ENCODE measurements around the gene ADD1. TPM values are rescaled to one million over a fixed set of nuclear protein-coding genes. Genes with fewer than 3 reads are reported as not detected.
A peak's percentile ranks its signal among the peaks of the same experiment; 100 is the strongest.

Gene ADD1
- total RNA-seq, 1 donor from 2014 or later = 131 TPM

GRCh38 chr4:2879026-2879425 lies 35.4 kb downstream of the ADD1 start:
- H3K4me2 ChIP-seq = no peak overlapping the region
- peaks cover 51% of the 10 kb centered on the region for H3K79me2 ChIP-seq (ENCODE audit: low read depth)
- peaks cover 9% of the 10 kb centered on the region for H3K4me1 Mint-ChIP-seq
- H3K27ac Mint-ChIP-seq = no peak overlapping the region
- no peaks in the 10 kb centered on the region for H3K9me3 Mint-ChIP-seq
- no peaks in the 10 kb centered on the region for H3K9me3 ChIP-seq (ENCODE audit: low read depth)
- no peak overlapping the region for H3K27ac ChIP-seq
- H3K27me3 Mint-ChIP-seq (ENCODE audit: insufficient read depth, low read depth) = peaks cover 2% of the 10 kb centered on the region
- peaks cover 12% of the 10 kb centered on the region for H3K4me1 ChIP-seq
- no peaks in the 10 kb centered on the region for H3K27me3 ChIP-seq
- peaks cover 13% of the 10 kb centered on the region for H3K36me3 ChIP-seq
- H4K20me1 ChIP-seq (ENCODE audit: low read depth) = peaks cover 34% of the 10 kb centered on the region
- H2AFZ ChIP-seq (replicated peaks) = no peak overlapping the region
- DNase-seq (ENCODE audit: low spot score) = no peak
- no peak overlapping the region for H3K4me3 Mint-ChIP-seq
- TF ChIP-seq EZH2 (IDR thresholded peaks at IDR 0.05) = no peak
- no peak overlapping the region for H3K4me3 ChIP-seq
- peaks cover 1% of the 10 kb centered on the region for H3F3A ChIP-seq (ENCODE audit: low read depth)
- H3K36me3 Mint-ChIP-seq = peaks cover 29% of the 10 kb centered on the region
- no peak overlapping the region for H3K9ac ChIP-seq

DNA sequence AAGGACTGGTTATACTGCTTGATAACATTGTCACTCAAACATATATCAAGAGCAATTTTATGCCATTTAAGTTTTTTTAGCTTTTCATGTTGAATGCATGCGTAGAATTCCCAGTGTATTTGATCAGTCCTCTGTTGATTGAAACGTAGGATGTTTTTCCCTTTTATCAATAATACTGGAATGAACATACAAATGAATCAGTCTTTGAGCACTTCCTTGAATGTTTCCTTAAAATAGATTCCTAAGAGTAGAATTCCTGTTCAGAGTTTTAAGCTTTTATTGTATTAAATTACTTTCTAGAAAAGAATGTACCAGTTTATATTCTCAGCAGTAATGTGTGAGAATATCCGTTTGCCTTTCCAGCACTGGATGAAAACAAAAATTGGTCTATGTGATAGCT lies 37.8 kb downstream of the ADD1 start:
- Histone ChIP-seq H3K9ac (no peak overlapping the region), H3K79me2 (ENCODE audit: low read depth) (peaks cover 27% of the 10 kb centered on the region), H3K36me3 (peaks cover 27% of the 10 kb centered on the region), H3K27me3 (no peaks in the 10 kb centered on the region), H3F3A (ENCODE audit: low read depth) (no peaks in the 10 kb centered on the region), H4K20me1 (ENCODE audit: low read depth) (peaks cover 37% of the 10 kb centered on the region), H2AFZ (replicated peaks) (no peak overlapping the region), H3K4me3 (no peak overlapping the region), H3K4me1 (peaks cover 9% of the 10 kb centered on the region), H3K27ac (peak overlapping the region; percentile 53), H3K4me2 (no peak overlapping the region), H3K9me3 (ENCODE audit: low read depth) (no peaks in the 10 kb centered on the region)
- Mint-ChIP-seq H3K9me3 (no peaks in the 10 kb centered on the region), H3K27me3 (ENCODE audit: insufficient read depth, low read depth) (peaks cover 2% of the 10 kb centered on the region), H3K36me3 (peaks cover 39% of the 10 kb centered on the region), H3K4me3 (no peak overlapping the region), H3K27ac (no peak overlapping the region), H3K4me1 (peaks cover 9% of the 10 kb centered on the region)
- TF ChIP-seq EZH2phosphoT487 (IDR thresholded peaks at IDR 0.05) (no peak), EZH2 (IDR thresholded peaks at IDR 0.05) (no peak)
- TF ChIP-seq, protein P1, sequence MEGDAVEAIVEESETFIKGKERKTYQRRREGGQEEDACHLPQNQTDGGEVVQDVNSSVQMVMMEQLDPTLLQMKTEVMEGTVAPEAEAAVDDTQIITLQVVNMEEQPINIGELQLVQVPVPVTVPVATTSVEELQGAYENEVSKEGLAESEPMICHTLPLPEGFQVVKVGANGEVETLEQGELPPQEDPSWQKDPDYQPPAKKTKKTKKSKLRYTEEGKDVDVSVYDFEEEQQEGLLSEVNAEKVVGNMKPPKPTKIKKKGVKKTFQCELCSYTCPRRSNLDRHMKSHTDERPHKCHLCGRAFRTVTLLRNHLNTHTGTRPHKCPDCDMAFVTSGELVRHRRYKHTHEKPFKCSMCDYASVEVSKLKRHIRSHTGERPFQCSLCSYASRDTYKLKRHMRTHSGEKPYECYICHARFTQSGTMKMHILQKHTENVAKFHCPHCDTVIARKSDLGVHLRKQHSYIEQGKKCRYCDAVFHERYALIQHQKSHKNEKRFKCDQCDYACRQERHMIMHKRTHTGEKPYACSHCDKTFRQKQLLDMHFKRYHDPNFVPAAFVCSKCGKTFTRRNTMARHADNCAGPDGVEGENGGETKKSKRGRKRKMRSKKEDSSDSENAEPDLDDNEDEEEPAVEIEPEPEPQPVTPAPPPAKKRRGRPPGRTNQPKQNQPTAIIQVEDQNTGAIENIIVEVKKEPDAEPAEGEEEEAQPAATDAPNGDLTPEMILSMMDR (IDR thresholded peaks at IDR 0.05) = no peak
- no peak for DNase-seq (ENCODE audit: low spot score)

- H3K9me3 ChIP-seq (ENCODE audit: low read depth) = no peaks in the 10 kb centered on the region
- TF ChIP-seq EZH2phosphoT487 (IDR thresholded peaks at IDR 0.05) = no peak
- no peak for TF ChIP-seq EZH2 (IDR thresholded peaks at IDR 0.05)
- TF ChIP-seq, protein P1 (IDR thresholded peaks at IDR 0.05) = no peak
- H3K4me2 ChIP-seq = no peak overlapping the region
- no peak overlapping the region for H3K27ac Mint-ChIP-seq
- no peaks in the 10 kb centered on the region for H3K27me3 ChIP-seq
- H3K36me3 Mint-ChIP-seq = peaks cover 40% of the 10 kb centered on the region
- H3K4me1 Mint-ChIP-seq = peaks cover 6% of the 10 kb centered on the region
- H3F3A ChIP-seq (ENCODE audit: low read depth) = no peaks in the 10 kb centered on the region
- H3K79me2 ChIP-seq (ENCODE audit: low read depth) = peaks cover 22% of the 10 kb centered on the region
- H3K4me3 Mint-ChIP-seq = no peak overlapping the region
- peaks cover 27% of the 10 kb centered on the region for H3K36me3 ChIP-seq
- H2AFZ ChIP-seq (replicated peaks) = no peak overlapping the region
- H3K4me3 ChIP-seq = no peak overlapping the region
- peaks cover 2% of the 10 kb centered on the region for H3K27me3 Mint-ChIP-seq (ENCODE audit: insufficient read depth, low read depth)
- peaks cover 12% of the 10 kb centered on the region for H3K4me1 ChIP-seq
- H3K9me3 Mint-ChIP-seq = no peaks in the 10 kb centered on the region
- no peak overlapping the region for H3K9ac ChIP-seq
- peak overlapping the region; percentile 53 for H3K27ac ChIP-seq
- H4K20me1 ChIP-seq (ENCODE audit: low read depth) = peaks cover 41% of the 10 kb centered on the region
- no peak for DNase-seq (ENCODE audit: low spot score)
Measured at GRCh38 chr4:2882341-2882740, 38.7 kb downstream of the ADD1 start.

GRCh38 chr4:2886161-2886560 lies 42.5 kb downstream of the ADD1 start:
- no peak overlapping the region for H3K27ac Mint-ChIP-seq

More at GRCh38 chr4:2886161-2886560, 42.5 kb downstream of the ADD1 start:
- Histone ChIP-seq H3K4me2 (no peak overlapping the region), H2AFZ (replicated peaks) (no peak overlapping the region), H3F3A (ENCODE audit: low read depth) (no peaks in the 10 kb centered on the region), H3K27me3 (no peaks in the 10 kb centered on the region), H3K4me1 (peaks cover 12% of the 10 kb centered on the region), H3K79me2 (ENCODE audit: low read depth) (peaks cover 12% of the 10 kb centered on the region), H3K9ac (no peak overlapping the region), H3K36me3 (peaks cover 31% of the 10 kb centered on the region), H4K20me1 (ENCODE audit: low read depth) (peaks cover 32% of the 10 kb centered on the region), H3K9me3 (ENCODE audit: low read depth) (no peaks in the 10 kb centered on the region), H3K27ac (no peak overlapping the region), H3K4me3 (no peak overlapping the region)
- no peak overlapping the region for H3K4me3 Mint-ChIP-seq
- no peaks in the 10 kb centered on the region for H3K9me3 Mint-ChIP-seq
- no peak for TF ChIP-seq EZH2 (IDR thresholded peaks at IDR 0.05)
- TF ChIP-seq EZH2phosphoT487 (IDR thresholded peaks at IDR 0.05) = no peak
- TF ChIP-seq, protein P1 (IDR thresholded peaks at IDR 0.05) = no peak
- H3K27me3 Mint-ChIP-seq (ENCODE audit: insufficient read depth, low read depth) = no peaks in the 10 kb centered on the region
- peaks cover 32% of the 10 kb centered on the region for H3K36me3 Mint-ChIP-seq
- H3K4me1 Mint-ChIP-seq = peaks cover 5% of the 10 kb centered on the region
- no peak for DNase-seq (ENCODE audit: low spot score)

Data from neural progenitor cell (in vitro differentiated cells).